Gastrocnemius medialis (tissue), 4 donors: ENCODE measurements around the gene ELAVL1.

Source experiments
- POLR2A ChIP-seq, 2 donors: fragments of 450-650 bp; IDR thresholded peaks; one replicate each; pipeline ENCODE4 v1.6.1; 2017; ENCODE audit warnings: antibody characterized with exemption in 2 of 2, mild to moderate bottlenecking in 2 of 2, moderate library complexity in 2 of 2
- TF ChIP-seq, protein P1 (sequence below), 5 experiments: fragments of 450-650 bp in 3 of 5; fragments of 200-600 bp in 2 of 5; sonication (generic) in 2 of 5; IDR thresholded peaks in 4 of 5; conservative IDR thresholded peaks in 1 of 5; 1 replicate in 4 of 5; 2 replicates in 1 of 5; pipeline ENCODE4 v1.5.1; 2016 to 2019; ENCODE audit warnings: antibody characterized with exemption in 5 of 5, mild to moderate bottlenecking in 3 of 5, moderate library complexity in 3 of 5

DNA sequence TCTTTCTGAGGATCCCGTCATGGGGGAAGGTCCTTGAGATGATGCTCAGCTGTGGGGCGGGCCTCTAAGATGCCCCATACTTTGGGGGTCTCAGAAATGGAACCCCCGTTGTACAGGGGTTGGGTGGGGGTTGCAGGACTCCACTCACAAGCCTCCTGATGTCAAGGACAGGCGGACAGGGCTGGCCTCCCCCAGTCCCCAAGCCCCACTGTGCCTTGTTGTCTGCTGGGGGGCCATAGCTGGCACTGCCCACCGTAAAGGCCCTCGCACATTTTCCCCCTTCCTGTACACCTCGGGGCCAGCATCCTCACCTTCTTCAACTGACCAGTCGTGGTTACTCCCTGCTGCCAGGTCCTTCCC lies 82.6 kb downstream of the ELAVL1 start:
- TF ChIP-seq, protein P1, sequence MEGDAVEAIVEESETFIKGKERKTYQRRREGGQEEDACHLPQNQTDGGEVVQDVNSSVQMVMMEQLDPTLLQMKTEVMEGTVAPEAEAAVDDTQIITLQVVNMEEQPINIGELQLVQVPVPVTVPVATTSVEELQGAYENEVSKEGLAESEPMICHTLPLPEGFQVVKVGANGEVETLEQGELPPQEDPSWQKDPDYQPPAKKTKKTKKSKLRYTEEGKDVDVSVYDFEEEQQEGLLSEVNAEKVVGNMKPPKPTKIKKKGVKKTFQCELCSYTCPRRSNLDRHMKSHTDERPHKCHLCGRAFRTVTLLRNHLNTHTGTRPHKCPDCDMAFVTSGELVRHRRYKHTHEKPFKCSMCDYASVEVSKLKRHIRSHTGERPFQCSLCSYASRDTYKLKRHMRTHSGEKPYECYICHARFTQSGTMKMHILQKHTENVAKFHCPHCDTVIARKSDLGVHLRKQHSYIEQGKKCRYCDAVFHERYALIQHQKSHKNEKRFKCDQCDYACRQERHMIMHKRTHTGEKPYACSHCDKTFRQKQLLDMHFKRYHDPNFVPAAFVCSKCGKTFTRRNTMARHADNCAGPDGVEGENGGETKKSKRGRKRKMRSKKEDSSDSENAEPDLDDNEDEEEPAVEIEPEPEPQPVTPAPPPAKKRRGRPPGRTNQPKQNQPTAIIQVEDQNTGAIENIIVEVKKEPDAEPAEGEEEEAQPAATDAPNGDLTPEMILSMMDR (IDR thresholded peaks at IDR 0.05 in 4 of 5, conservative IDR thresholded peaks at IDR 0.05 in 1 of 5), result no peak
- no peak for TF ChIP-seq POLR2A (IDR thresholded peaks at IDR 0.05)
